Measurements from ENCODE around the gene GTPBP2.

Gene GTPBP2

GRCh38 chr6:43648248-43648647 is 19.2 kb upstream of the GTPBP2 start:
- H3K27ac ChIP-seq (ENCODE audit: low read depth, low read length), result no peak overlapping the region
- H3F3A ChIP-seq (ENCODE audit: insufficient read depth), result peaks cover 7% of the 10 kb centered on the region
- H4K20me1 ChIP-seq (ENCODE audit: low read depth, low read length), result no peaks in the 10 kb centered on the region
- no peak overlapping the region for H3K4me3 ChIP-seq (ENCODE audit: insufficient read depth, low read length, poor library complexity, severe bottlenecking)
- no peaks in the 10 kb centered on the region for H3K79me2 ChIP-seq (ENCODE audit: insufficient read depth, low read length)
- H3K4me2 ChIP-seq (ENCODE audit: low read depth, low read length, poor library complexity, severe bottlenecking), result no peak overlapping the region
- no peaks in the 10 kb centered on the region for H3K9me2 ChIP-seq (replicated peaks; ENCODE audit: insufficient read depth, low read length)
- TF ChIP-seq CTCF (IDR thresholded peaks at IDR 0.05; ENCODE audit: insufficient read depth, low read length, poor library complexity, severe bottlenecking), result no peak
- no peak for TF ChIP-seq EZH2phosphoT487 (conservative IDR thresholded peaks at IDR 0.05; ENCODE audit: low read length)
- H3K36me3 ChIP-seq (ENCODE audit: low read length), result no peaks in the 10 kb centered on the region
- no peaks in the 10 kb centered on the region for H3K27me3 ChIP-seq (ENCODE audit: low read length)
- H3K9ac ChIP-seq (ENCODE audit: low read length), result no peak overlapping the region
- no peaks in the 10 kb centered on the region for H3K9me3 ChIP-seq (ENCODE audit: insufficient read depth, low read length)
- H2AFZ ChIP-seq (ENCODE audit: low read depth, low read length, severe bottlenecking), result no peak overlapping the region

- Histone ChIP-seq H4K20me1 (ENCODE audit: low read depth, low read length) (no peaks in the 10 kb centered on the region), H3K9me3 (ENCODE audit: insufficient read depth, low read length) (no peaks in the 10 kb centered on the region), H3K27me3 (ENCODE audit: low read length) (no peaks in the 10 kb centered on the region), H3K4me2 (ENCODE audit: low read depth, low read length, poor library complexity, severe bottlenecking) (no peak overlapping the region), H3K36me3 (ENCODE audit: low read length) (no peaks in the 10 kb centered on the region), H3K27ac (ENCODE audit: low read depth, low read length) (no peak overlapping the region), H3F3A (ENCODE audit: insufficient read depth) (peaks cover 7% of the 10 kb centered on the region), H3K9ac (ENCODE audit: low read length) (no peak overlapping the region), H3K9me2 (replicated peaks; ENCODE audit: insufficient read depth, low read length) (no peaks in the 10 kb centered on the region), H3K79me2 (ENCODE audit: insufficient read depth, low read length) (no peaks in the 10 kb centered on the region), H3K4me3 (ENCODE audit: insufficient read depth, low read length, poor library complexity, severe bottlenecking) (no peak overlapping the region), H2AFZ (ENCODE audit: low read depth, low read length, severe bottlenecking) (no peak overlapping the region)
- no peak for TF ChIP-seq CTCF (IDR thresholded peaks at IDR 0.05; ENCODE audit: insufficient read depth, low read length, poor library complexity, severe bottlenecking)
- TF ChIP-seq EZH2phosphoT487 (conservative IDR thresholded peaks at IDR 0.05; ENCODE audit: low read length), result no peak
Observed at GRCh38 chr6:43647613-43648012, 18.5 kb upstream of the GTPBP2 start.

GRCh38 chr6:43645613-43645964 is 16.5 kb upstream of the GTPBP2 start:
- Histone ChIP-seq H3K79me2 (ENCODE audit: insufficient read depth, low read length) (peaks cover 13% of the 10 kb centered on the region), H3K4me3 (ENCODE audit: insufficient read depth, low read length, poor library complexity, severe bottlenecking) (no peak overlapping the region), H3K9me3 (ENCODE audit: insufficient read depth, low read length) (no peaks in the 10 kb centered on the region), H2AFZ (ENCODE audit: low read depth, low read length, severe bottlenecking) (no peak overlapping the region), H3K27ac (ENCODE audit: low read depth, low read length) (no peak overlapping the region), H3F3A (ENCODE audit: insufficient read depth) (peaks cover 7% of the 10 kb centered on the region), H3K36me3 (ENCODE audit: low read length) (peaks cover 10% of the 10 kb centered on the region), H3K9ac (ENCODE audit: low read length) (no peak overlapping the region), H3K27me3 (ENCODE audit: low read length) (no peaks in the 10 kb centered on the region), H3K9me2 (replicated peaks; ENCODE audit: insufficient read depth, low read length) (no peaks in the 10 kb centered on the region), H3K4me2 (ENCODE audit: low read depth, low read length, poor library complexity, severe bottlenecking) (no peak overlapping the region), H4K20me1 (ENCODE audit: low read depth, low read length) (no peaks in the 10 kb centered on the region)
- TF ChIP-seq EZH2phosphoT487 (conservative IDR thresholded peaks at IDR 0.05; ENCODE audit: low read length), result no peak
- TF ChIP-seq CTCF (IDR thresholded peaks at IDR 0.05; ENCODE audit: insufficient read depth, low read length, poor library complexity, severe bottlenecking), result no peak

Measured in SU-DHL-6 (cell line).